GM12875 (cell line): ENCODE measurements around the gene DSCAML1.

ENCODE experiments used
- H3K4me3 ChIP-seq: one replicate; pipeline ENCODE4 v1.5.1; 2011; ENCODE audit warnings: low read depth, low read length, control low read depth
- CTCF ChIP-seq: IDR thresholded peaks from 2 replicates; pipeline ENCODE4 v1.5.1; 2011; ENCODE audit warnings: low read depth, mild to moderate bottlenecking, control low read depth, inconsistent platforms, low read length, moderate library complexity, borderline replicate concordance; ENCODE audit not compliant: insufficient read depth

Gene DSCAML1

GRCh38 chr11:117519590-117519989 lies 277.4 kb downstream of the DSCAML1 start:
- TF ChIP-seq CTCF, result no peak
- H3K4me3 ChIP-seq, result no peak overlapping the region

- TF ChIP-seq CTCF, result no peak
- H3K4me3 ChIP-seq, result no peak overlapping the region
These were observed 277.8 kb downstream of the DSCAML1 start for GRCh38 chr11:117519170-117519569.

- no peak overlapping the region for H3K4me3 ChIP-seq
- TF ChIP-seq CTCF, result no peak
These were observed 278.6 kb downstream of the DSCAML1 start for GRCh38 chr11:117518455-117518854.

GRCh38 chr11:117517097-117517496 lies 279.9 kb downstream of the DSCAML1 start:
- no peak for TF ChIP-seq CTCF
- H3K4me3 ChIP-seq, result no peak overlapping the region

GRCh38 chr11:117515892-117516787 lies 280.9 kb downstream of the DSCAML1 start:
- no peak overlapping the region for H3K4me3 ChIP-seq

GRCh38 chr11:117514256-117514655 lies 282.8 kb downstream of the DSCAML1 start:
- no peak for TF ChIP-seq CTCF
- no peak overlapping the region for H3K4me3 ChIP-seq

More at GRCh38 chr11:117515892-117516787, 280.9 kb downstream of the DSCAML1 start:
- no peak for TF ChIP-seq CTCF

GRCh38 chr11:117513666-117514065 lies 283.4 kb downstream of the DSCAML1 start:
- H3K4me3 ChIP-seq, result no peak overlapping the region

More at GRCh38 chr11:117513666-117514065, 283.4 kb downstream of the DSCAML1 start:
- no peak for TF ChIP-seq CTCF
